Sigmoid colon (tissue), 3 donors: ENCODE measurements around the gene DIP2C.

ENCODE experiments used
- CTCF ChIP-seq, 4 experiments: fragments of 450-650 bp in 3 of 4; fragments of 200-600 bp in 1 of 4; IDR thresholded peaks; one replicate each; pipeline ENCODE4 v1.5.1; 2016 to 2019; ENCODE audit warnings: antibody characterized with exemption in 4 of 4, mild to moderate bottlenecking in 3 of 4, moderate library complexity in 2 of 4
- POLR2A ChIP-seq, 2 donors: fragments of 450-650 bp; IDR thresholded peaks; one replicate each; pipeline ENCODE4 v1.6.1; 2016; ENCODE audit warnings: antibody characterized with exemption in 2 of 2, mild to moderate bottlenecking in 2 of 2, moderate library complexity in 2 of 2

DNA sequence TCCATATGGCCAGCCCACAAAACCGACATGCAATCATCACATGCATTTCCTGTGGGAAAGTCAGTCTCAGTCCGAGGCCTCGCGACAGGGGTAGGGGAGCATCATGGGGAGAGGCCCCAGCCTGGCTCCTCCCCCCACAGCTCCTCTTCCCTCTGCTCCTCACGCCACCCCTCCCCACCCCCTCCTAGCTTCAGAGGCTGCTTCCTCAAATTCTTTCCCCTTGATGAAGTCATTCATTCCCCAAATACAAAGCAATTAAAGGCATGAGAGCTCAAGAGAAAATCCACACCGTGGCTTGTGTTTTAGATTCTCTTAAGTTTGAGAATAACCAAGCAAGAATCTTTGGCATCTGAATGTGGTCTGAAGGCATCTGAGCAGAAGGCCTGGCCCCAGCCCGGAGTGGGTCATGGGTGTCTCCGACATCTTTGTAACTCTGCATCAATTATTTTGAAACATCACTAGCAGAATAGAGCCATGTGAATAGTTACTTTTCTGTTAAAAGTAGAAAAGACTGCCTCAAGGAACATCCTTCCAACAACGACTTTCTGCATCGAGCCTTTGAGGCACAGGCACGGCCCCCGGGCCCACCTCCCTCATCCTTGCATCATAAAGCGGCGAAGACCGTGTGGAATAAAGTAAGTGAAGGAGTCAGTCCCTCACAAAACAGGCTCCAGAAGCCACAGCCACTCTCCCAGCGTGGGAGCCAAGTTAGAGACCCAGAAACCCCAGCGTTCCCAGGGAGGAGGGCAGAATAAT, 90.9 kb downstream of the DIP2C start:
- TF ChIP-seq CTCF (IDR thresholded peaks at IDR 0.05) (no peak), POLR2A (IDR thresholded peaks at IDR 0.05) (no peak)
